GM18499 (cell line): ENCODE results near the gene ANKRD11.
"Not testable (repeated sequence)": the region's sequence is repeated elsewhere in the genome, so short reads cannot be mapped to it uniquely, and the experiment has no call there.

Source experiments
- ATAC-seq: cut with Tn5 transposase; IDR thresholded peaks from one replicate; pipeline ENCODE4 v1.9.1; 2021; ENCODE audit warnings: moderate number of reproducible peaks; ENCODE audit not compliant: insufficient read depth, unreplicated experiment

The ANKRD11 gene

GRCh38 chr16:89482150-89482816 is 8.1 kb downstream of the ANKRD11 start:
- ATAC-seq = no peak

DNA sequence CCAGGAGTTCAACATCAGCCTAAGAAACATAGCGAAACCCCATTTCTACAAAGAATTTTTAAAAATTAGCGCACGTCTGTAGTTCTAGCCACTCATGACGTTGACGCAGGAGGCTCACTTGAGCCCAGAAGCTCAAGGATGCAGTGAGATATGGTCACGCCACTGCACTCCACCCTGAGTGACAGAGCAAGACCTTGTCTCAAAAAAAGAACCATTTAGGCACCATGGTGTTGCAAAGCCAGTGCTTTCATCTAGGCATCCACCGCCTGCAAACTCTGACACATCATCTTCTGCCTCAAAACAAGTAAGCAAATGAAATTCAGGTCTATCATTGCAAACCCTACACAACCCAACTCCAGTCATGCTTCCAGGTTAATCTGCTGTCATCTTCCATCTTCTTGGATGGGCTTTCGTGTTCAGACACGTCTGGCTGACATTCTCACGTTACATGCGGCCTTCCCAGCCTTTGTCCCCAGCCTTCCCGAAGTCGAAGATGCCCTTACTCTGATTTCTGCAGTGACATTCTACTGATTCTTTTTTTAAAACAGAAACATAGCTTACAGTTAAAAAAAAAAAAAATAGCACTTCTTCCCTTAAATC is 8.9 kb downstream of the ANKRD11 start:
- ATAC-seq = no peak

DNA sequence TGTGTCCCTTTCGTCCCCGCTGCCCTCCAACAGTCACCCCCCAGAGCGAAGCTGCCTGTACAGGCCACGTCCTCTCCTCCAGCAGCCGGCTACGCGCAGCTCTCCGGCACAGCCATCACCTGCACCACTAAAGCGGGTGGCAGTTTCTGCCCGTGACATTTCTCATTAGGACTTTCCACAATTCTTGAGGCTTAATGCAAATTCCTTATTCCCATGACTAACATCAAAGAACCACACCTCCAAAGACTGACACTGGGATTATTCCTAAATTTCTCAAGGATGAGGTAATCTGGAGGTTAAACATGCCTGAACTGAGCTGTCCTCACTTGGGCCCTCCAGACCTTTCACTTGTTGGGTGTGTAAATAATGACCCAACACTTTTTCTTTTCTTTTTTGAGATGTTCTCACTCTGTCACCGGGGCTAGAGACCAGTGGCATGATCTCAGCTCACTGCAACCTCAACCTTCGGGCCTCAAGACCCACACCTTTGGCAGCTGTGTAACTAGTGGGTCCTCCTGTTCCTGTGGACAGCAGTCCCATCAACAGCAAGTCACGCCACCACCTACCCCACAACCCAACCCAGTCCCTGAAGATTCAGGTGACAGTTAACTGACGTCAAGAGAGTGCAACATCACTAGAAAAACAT is 11.7 kb downstream of the ANKRD11 start:
- ATAC-seq = no peak

DNA sequence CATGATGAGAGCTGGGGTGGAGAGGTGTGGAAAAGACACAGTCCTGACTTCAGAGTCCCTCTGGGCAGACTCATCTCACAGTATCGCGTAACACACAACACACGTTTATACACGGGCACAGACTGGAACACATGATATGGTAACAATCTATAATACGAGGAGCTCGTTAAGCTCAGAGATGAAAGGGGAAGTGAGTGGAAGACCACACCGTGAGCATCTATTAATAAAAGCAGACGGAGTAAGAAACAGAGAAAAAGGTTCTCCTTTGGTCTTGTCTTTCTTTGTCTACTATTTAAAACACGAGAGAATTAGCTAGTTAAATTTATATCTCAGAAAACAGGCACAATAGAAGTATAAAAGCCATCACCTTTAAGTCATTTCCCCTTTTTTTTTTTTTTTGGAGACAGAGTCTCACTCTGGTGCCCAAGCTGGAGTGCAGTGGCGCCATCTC is 13.5 kb downstream of the ANKRD11 start:
- no peak for ATAC-seq

DNA sequence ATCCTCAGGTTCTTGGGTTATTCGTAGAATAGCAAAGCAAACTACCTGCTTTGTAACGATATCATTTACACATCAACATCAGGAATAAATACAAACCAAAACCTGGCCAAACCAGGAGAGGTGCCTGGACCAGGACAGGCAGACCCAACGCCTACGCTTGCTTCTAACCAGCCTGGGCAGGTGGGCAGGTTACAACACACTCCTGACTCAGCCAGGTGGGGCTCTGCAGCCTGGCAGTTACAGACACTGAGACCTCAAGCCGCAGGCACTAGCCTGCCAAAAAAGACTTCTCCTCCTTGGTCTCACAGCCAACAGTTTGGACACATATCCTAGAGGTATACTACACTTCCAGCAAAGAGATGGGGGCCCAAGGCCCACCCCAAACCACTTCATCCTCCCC is 14.0 kb downstream of the ANKRD11 start:
- no peak for ATAC-seq

DNA sequence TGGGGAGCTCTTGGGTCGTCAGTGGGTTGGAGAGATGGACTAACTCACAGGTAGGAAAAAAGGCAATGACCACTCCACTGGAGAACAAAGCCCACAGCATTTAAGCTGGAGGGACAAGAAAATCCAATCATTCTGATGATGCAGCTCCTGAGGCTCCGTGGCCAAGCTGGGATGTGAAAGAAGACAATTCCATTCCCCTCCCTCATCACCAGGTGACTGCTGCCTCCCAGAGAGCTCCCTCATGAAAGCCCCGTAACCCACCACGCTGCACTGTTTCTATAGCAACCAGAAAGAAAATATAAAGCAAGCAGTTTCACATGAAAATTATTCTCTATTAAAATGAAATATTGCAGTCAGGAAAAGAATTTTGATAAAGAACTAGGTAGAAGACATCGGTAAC is 15.2 kb downstream of the ANKRD11 start:
- ATAC-seq = no peak

DNA sequence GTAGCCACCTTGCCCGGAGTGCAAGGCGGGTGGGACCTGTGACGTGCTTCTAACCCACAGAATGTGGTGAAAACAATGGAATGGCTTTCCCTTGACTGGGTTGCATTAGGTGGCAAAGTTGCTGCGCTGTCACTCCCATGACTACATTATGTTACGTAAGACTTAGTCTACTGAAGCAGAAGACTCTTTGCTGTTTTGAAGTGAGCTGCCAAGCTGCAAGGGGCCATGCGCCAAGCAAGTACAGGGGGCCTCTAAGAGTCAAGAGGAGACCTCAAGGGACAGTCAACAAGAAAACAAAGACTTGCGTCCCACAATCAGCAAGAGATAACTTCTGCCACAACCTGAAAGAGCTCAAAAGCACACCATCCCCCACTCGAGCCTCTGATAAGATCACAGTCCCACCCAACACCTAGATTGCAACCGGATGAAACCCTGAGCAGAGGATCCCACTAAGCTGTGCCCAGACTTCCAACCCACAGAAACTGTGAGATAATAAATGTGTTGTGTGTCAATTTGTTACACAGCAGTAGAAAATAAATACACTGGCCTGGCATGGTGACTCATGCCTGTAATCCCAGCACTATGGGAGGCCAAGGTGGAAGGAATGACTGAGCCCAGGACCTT is 16.5 kb downstream of the ANKRD11 start:
- no peak for ATAC-seq

- ATAC-seq = no peak
Measured at GRCh38 chr16:89473136-89473712, 17.1 kb downstream of the ANKRD11 start.

- ATAC-seq = no peak
Measured at GRCh38 chr16:89472711-89473075, 17.7 kb downstream of the ANKRD11 start.

GRCh38 chr16:89467382-89467781 is 23.0 kb downstream of the ANKRD11 start:
- no peak for ATAC-seq

GRCh38 chr16:89466920-89467319 is 23.4 kb downstream of the ANKRD11 start:
- ATAC-seq = no peak

DNA sequence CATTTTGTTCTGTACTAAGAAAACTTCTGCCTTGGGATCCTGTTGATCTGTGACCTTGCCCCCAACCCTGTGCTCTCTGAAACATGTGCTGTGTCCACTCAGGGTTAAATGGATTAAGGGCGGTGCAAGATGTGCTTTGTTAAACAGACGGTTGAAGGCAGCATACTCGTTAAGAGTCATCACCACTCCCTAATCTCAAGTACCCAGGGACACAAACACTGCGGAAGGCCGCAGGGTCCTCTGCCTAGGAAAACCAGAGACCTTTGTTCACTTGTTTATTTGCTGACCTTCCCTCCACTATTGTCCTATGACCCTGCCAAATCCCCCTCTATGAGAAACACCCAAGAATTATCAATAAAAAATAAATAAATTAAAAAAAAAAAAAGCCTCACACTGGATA is 27.0 kb downstream of the ANKRD11 start:
- not testable (repeated sequence) for ATAC-seq

- ATAC-seq = not testable (repeated sequence)
Measured at GRCh38 chr16:89462639-89463038, 27.7 kb downstream of the ANKRD11 start.

- ATAC-seq = not testable (repeated sequence)
Measured at GRCh38 chr16:89461890-89462289, 28.5 kb downstream of the ANKRD11 start.

DNA sequence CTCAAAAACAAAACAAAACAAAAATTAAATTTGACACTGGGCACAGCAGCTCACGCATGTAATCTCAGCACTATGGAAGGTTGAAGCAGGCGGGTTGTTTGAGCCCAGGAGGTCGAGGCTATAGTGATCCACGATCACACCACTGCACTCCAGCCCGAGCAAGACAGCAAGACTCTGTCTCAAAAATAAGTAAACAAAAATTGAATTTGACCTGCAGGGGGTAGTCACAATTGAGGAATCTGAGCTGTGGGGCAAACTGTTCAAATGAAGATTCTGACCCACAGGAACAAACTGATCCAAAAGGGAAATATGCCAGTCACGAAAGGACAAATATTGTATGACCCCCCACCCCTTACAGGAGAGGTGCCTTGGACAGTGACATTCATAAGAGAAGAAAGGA is 29.8 kb downstream of the ANKRD11 start:
- no peak for ATAC-seq

DNA sequence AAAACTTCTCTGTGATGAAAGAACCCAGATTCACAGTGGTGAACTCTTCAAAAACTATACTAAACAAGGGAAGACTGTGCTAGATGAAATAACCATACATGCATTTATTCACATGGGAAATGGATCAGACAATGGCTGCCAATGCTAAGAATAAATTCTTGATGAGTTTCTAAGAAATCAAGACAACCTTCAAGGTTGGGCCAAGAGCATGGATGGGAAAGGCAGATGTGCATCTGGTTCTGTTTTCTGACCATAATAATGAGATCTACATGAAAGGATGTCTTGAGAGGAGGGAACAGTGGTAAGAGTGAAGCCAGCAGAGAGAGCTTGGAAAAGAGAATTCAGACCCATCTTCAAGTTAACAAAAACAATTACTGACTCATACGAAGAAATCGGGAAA is 31.4 kb downstream of the ANKRD11 start:
- no peak for ATAC-seq

DNA sequence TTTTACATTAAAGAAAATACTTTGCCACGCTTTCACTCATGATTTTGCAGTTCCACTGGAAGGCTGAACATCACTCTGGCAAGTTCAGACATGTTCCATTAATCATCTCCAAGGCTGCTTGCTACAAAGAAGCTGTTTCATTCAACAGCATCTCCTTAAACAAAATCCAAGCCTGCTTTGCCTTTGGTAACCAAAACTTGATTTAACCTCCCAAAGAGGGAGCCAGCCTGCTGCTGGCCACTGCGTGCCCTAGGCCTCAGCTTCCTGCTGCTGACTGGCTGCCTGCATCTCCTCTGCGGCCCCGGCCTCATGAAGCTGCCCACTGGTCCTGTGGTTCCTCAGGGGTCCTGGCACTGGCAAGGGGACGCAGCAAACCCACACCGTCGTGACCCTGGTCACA is 31.8 kb downstream of the ANKRD11 start:
- ATAC-seq = no peak

DNA sequence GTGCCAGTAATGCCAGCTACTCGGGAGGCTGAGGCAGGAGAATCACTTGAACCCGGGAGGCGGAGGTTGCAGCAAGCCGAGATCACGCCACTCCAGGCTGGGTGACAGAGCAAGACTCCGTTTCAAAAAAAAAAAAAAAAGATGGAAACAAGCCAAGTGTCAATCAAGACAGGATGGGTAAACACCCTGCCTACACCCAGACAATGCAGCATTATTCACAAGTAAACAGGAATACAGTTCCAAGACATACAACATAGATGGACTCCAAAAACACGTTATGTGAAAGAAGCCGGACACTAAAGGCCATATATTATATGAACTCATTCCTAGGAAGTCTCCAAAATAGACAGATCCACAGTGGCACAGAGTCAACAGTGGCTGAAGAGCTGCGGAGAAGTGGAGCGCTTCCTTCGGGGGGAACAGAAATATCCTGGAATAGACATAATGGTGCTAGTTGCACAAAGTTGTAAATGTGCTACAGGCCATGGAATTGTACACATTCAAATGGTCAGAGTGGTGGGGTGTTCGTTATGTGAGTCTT is 33.9 kb downstream of the ANKRD11 start:
- no peak for ATAC-seq

DNA sequence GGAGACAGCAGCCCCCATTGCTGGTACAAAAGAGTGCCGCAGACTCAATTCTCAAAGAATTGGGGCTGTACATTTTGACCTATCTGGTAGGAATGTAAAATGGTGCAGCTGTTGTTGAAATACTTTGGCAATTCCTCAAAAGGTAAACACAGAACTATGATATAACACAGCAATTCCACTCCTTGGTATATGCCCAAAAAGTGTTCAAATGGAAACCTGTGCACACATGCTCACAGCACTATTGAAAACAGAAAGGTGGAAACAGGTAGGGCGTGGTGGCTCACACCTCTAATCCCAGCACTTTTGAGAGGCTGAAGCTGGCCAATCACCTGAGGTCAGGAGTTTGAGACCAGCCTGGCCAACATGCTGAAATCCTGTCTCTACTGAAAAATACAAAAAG is 34.7 kb downstream of the ANKRD11 start:
- ATAC-seq = no peak

- ATAC-seq = no peak
Measured at GRCh38 chr16:89455178-89455577, 35.2 kb downstream of the ANKRD11 start.
